HCEC 1CT (cell line): ENCODE data around the gene IMPG2.

Experiments used
- DNase-seq: peaks from one replicate; pipeline ENCODE4 v3.0.0-alpha.2; 2017

The IMPG2 gene

GRCh38 chr3:101179637-101180036 lies 140.7 kb downstream of the IMPG2 start:
- DNase-seq = peak; percentile 80

GRCh38 chr3:101177577-101177976 lies 142.8 kb downstream of the IMPG2 start:
- DNase-seq = no peak
